ENCODE measurements around the gene PRIMA1. TPM values are rescaled to one million over a fixed set of nuclear protein-coding genes. Genes with fewer than 3 reads are reported as not detected.

PRIMA1 gene
- polyA plus RNA-seq, 3 donors = not detected

DNA sequence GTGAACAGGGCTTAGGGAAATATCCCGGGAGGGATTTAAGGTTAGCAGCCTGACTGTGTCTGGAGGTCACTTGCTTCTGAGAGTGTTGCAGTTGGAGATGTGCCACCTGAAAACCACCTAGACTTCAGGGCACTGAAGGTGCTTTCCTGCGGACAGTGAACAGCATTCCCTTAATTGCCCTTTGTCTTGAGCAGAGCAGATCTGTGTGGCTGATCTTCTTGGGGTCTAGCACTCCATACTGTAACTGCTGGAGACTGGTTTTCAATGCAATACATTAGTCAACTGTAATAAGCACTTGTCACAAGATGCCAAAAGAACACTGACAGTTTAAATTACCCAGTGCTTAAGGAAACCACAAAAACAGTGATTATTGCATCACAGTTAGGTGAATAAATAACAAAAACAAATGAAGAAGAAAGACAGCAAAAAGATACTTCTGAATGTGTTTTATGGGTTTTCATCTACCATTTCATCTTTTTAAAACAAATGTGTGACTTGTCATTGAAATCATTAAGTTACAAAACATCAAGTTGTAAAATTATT, 111.8 kb downstream of the PRIMA1 start:
- Histone ChIP-seq H3K4me1 (ENCODE audit: control insufficient read depth in 1 of 2, insufficient read depth in 2 of 2, low read length in 2 of 2) (no peaks in the 10 kb centered on the region), H2AFZ (ENCODE audit: insufficient read depth, low read depth, low read length, poor library complexity, severe bottlenecking) (no peak overlapping the region), H3K9me3 (replicated peaks in 1 of 2; ENCODE audit: control insufficient read depth in 1 of 2, insufficient read depth in 1 of 2, low read length in 2 of 2) (no peaks in the 10 kb centered on the region), H3K79me2 (ENCODE audit: insufficient read depth, low read length) (no peaks in the 10 kb centered on the region), H3K4me2 (replicated peaks; ENCODE audit: extremely low read depth, low read length, poor library complexity, severe bottlenecking) (no peak overlapping the region), H3K27ac (ENCODE audit: low read depth in 1 of 2, low read length in 2 of 2) (no peak overlapping the region), H3K36me3 (replicated peaks in 1 of 2; ENCODE audit: control insufficient read depth in 1 of 2, insufficient read depth in 2 of 2, low read length in 2 of 2) (no peaks in the 10 kb centered on the region), H3K4me3 (replicated peaks in 1 of 3; ENCODE audit: low read depth in 2 of 3, low read length in 3 of 3) (no peak overlapping the region), H4K20me1 (ENCODE audit: insufficient read depth, low read length) (no peaks in the 10 kb centered on the region), H3K27me3 (ENCODE audit: control insufficient read depth in 2 of 2, insufficient read depth in 2 of 2, low read length in 2 of 2) (no peaks in the 10 kb centered on the region), H3K9ac (ENCODE audit: insufficient read depth, low read length, poor library complexity, severe bottlenecking) (no peak overlapping the region)
- intact Hi-C loops (cut with micrococcal nuclease) = no loop called here
- Mint-ChIP-seq H3K4me1 (peaks cover 4% of the 10 kb centered on the region), H3K27ac (peak overlapping the region in 1 of 7 donors; percentile 4), H3K4me3 (no peak overlapping the region), H3K9me3 (peaks cover 0 to 6% (median 2%) of the 10 kb centered on the region in 7 donors), H3K36me3 (no peaks in the 10 kb centered on the region), H3K27me3 (ENCODE audit: low read depth in 3 of 3) (peaks cover 0 to 7% (median 5%) of the 10 kb centered on the region in 3 donors)
- TF ChIP-seq, protein P1, sequence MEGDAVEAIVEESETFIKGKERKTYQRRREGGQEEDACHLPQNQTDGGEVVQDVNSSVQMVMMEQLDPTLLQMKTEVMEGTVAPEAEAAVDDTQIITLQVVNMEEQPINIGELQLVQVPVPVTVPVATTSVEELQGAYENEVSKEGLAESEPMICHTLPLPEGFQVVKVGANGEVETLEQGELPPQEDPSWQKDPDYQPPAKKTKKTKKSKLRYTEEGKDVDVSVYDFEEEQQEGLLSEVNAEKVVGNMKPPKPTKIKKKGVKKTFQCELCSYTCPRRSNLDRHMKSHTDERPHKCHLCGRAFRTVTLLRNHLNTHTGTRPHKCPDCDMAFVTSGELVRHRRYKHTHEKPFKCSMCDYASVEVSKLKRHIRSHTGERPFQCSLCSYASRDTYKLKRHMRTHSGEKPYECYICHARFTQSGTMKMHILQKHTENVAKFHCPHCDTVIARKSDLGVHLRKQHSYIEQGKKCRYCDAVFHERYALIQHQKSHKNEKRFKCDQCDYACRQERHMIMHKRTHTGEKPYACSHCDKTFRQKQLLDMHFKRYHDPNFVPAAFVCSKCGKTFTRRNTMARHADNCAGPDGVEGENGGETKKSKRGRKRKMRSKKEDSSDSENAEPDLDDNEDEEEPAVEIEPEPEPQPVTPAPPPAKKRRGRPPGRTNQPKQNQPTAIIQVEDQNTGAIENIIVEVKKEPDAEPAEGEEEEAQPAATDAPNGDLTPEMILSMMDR (IDR thresholded peaks at IDR 0.05) = no peak
- 100% methylated on average over 2 of the region's 2 CpGs for WGBS (ENCODE audit: insufficient coverage)
- no peak for DNase-seq

- H3K9me3 ChIP-seq (replicated peaks in 1 of 2; ENCODE audit: control insufficient read depth in 1 of 2, insufficient read depth in 1 of 2, low read length in 2 of 2) = no peaks in the 10 kb centered on the region
- H3K27ac ChIP-seq (ENCODE audit: low read depth in 1 of 2, low read length in 2 of 2) = no peak overlapping the region
- H3K4me1 ChIP-seq (ENCODE audit: control insufficient read depth in 1 of 2, insufficient read depth in 2 of 2, low read length in 2 of 2) = no peaks in the 10 kb centered on the region
- no peaks in the 10 kb centered on the region for H3K79me2 ChIP-seq (ENCODE audit: insufficient read depth, low read length)
- no peaks in the 10 kb centered on the region for H3K36me3 ChIP-seq (replicated peaks in 1 of 2; ENCODE audit: control insufficient read depth in 1 of 2, insufficient read depth in 2 of 2, low read length in 2 of 2)
- TF ChIP-seq, protein P1 (IDR thresholded peaks at IDR 0.05) = no peak
- DNase-seq = no peak
- no peak overlapping the region for H3K4me2 ChIP-seq (replicated peaks; ENCODE audit: extremely low read depth, low read length, poor library complexity, severe bottlenecking)
- Mint-ChIP-seq H3K27ac (no peak overlapping the region), H3K36me3 (no peaks in the 10 kb centered on the region), H3K27me3 (ENCODE audit: low read depth in 3 of 3) (peaks cover 0 to 7% (median 5%) of the 10 kb centered on the region in 3 donors), H3K4me3 (no peak overlapping the region), H3K4me1 (peaks cover 4% of the 10 kb centered on the region), H3K9me3 (peaks cover 0 to 6% (median 2%) of the 10 kb centered on the region in 7 donors)
- H3K4me3 ChIP-seq (replicated peaks in 1 of 3; ENCODE audit: low read depth in 2 of 3, low read length in 3 of 3) = no peak overlapping the region
- no peak overlapping the region for H2AFZ ChIP-seq (ENCODE audit: insufficient read depth, low read depth, low read length, poor library complexity, severe bottlenecking)
- H3K9ac ChIP-seq (ENCODE audit: insufficient read depth, low read length, poor library complexity, severe bottlenecking) = no peak overlapping the region
- H4K20me1 ChIP-seq (ENCODE audit: insufficient read depth, low read length) = no peaks in the 10 kb centered on the region
- no peaks in the 10 kb centered on the region for H3K27me3 ChIP-seq (ENCODE audit: control insufficient read depth in 2 of 2, insufficient read depth in 2 of 2, low read length in 2 of 2)
- intact Hi-C loops (cut with micrococcal nuclease) = no loop called here
Observed at GRCh38 chr14:93675651-93676050, 112.6 kb downstream of the PRIMA1 start.
